ENCODE measurements around the gene SEMA3D. TPM values are rescaled to one million over a fixed set of nuclear protein-coding genes. Genes with fewer than 3 reads are reported as not detected.

SEMA3D gene
- total and polyA plus RNA-seq, 2 donors (not counting 3 experiments of a cell fraction or from before 2014, with no cell fraction given), result 9.9 to 10.3 TPM

GRCh38 chr7:85030893-85031292 lies 156.0 kb downstream of the SEMA3D start:
- dilution Hi-C loops (cut with MboI; ENCODE audit: extremely low pct_ligation_motif_present, low sequenced_read_pairs) (no loop called here), intact Hi-C loops (cut with micrococcal nuclease) (loop anchor here (1.0 to 10.0 kb wide), 5 partner anchors 274 to 820 kb away; no protein-coding TSS in a partner anchor)
- no peaks in the 10 kb centered on the region for H3K9me1 ChIP-seq (replicated peaks; ENCODE audit: control insufficient read depth, extremely low read depth, insufficient read depth, low read length)
- DNase-seq (ENCODE audit: low read depth, low spot score) (peak; percentile 50), FAIRE-seq (peak; percentile 52)
- no peaks in the 10 kb centered on the region for H4K20me1 ChIP-seq (replicated peaks; ENCODE audit: control insufficient read depth, extremely low read depth, insufficient read depth, low read length)
- H3K9ac ChIP-seq (replicated peaks; ENCODE audit: extremely low read depth, insufficient read depth, low read length), result no peak overlapping the region
- no peak overlapping the region for H3K27ac ChIP-seq (ENCODE audit: insufficient read depth, low read depth, low read length)
- H3K4me2 ChIP-seq (ENCODE audit: insufficient read depth, low read length), result no peak overlapping the region
- H3K27me3 ChIP-seq (ENCODE audit: control insufficient read depth in 2 of 2, insufficient read depth in 2 of 2, low read length in 2 of 2), result no peaks in the 10 kb centered on the region
- BruUV-seq (replicated peaks), result no TSS peak
- no peak overlapping the region for H2AFZ ChIP-seq (ENCODE audit: low read depth, low read length)
- H3K79me2 ChIP-seq (ENCODE audit: control insufficient read depth, insufficient read depth, low read length), result no peaks in the 10 kb centered on the region
- no peak overlapping the region for H3K4me3 ChIP-seq (replicated peaks in 1 of 3; ENCODE audit: insufficient read depth in 1 of 3, low read depth in 1 of 3, low read length in 3 of 3)
- peaks cover 2% of the 10 kb centered on the region for H3K4me1 ChIP-seq (ENCODE audit: control insufficient read depth, extremely low read depth, insufficient read depth, low read length)
- no peaks in the 10 kb centered on the region for H3K9me3 ChIP-seq (replicated peaks; ENCODE audit: control insufficient read depth, insufficient read depth, low read length)
- TF ChIP-seq MAX (IDR thresholded peaks at IDR 0.05; ENCODE audit: insufficient read depth, insufficient read length) (no peak), POLR2A (IDR thresholded peaks at IDR 0.05; ENCODE audit: low read depth, low read length) (no peak), EZH2 (IDR thresholded peaks at IDR 0.05; ENCODE audit: borderline replicate concordance, low read depth, low read length, severe bottlenecking) (no peak), GATA2 (IDR thresholded peaks at IDR 0.05; ENCODE audit: insufficient read depth, insufficient read length, low read depth, low read length) (no peak), CTCF (IDR thresholded peaks at IDR 0.05; ENCODE audit: extremely low read depth in 1 of 2, insufficient read depth in 1 of 2, low read depth in 1 of 2, low read length in 2 of 2) (peak; percentile 17 to 19), JUN (IDR thresholded peaks at IDR 0.05; ENCODE audit: borderline replicate concordance, insufficient read depth, insufficient read length, low read depth) (peak; percentile 37)
- ChIA-PET CTCF (interaction anchor here (0.5 to 10.6 kb wide), 36 partner anchors 8 to 1439 kb away, joined by 3 to 302 read pairs (median 4); partner anchors contain the start of gene SEMA3D), POLR2A (no interaction called here)
- H3K36me3 ChIP-seq (ENCODE audit: control insufficient read depth in 2 of 2, extremely low read depth in 1 of 2, insufficient read depth in 2 of 2, low read length in 2 of 2), result no peaks in the 10 kb centered on the region

Data from endothelial cell of umbilical vein (primary cell).